ENCODE measurements around the gene TAAR6. TPM values are rescaled to one million over a fixed set of nuclear protein-coding genes. Genes with fewer than 3 reads are reported as not detected.
"Not testable (repeated sequence)": the region's sequence is repeated elsewhere in the genome, so short reads cannot be mapped to it uniquely, and the experiment has no call there.

TAAR6 gene
- polyA plus RNA-seq, 3 donors = 0.15 TPM; not detected in 2

DNA sequence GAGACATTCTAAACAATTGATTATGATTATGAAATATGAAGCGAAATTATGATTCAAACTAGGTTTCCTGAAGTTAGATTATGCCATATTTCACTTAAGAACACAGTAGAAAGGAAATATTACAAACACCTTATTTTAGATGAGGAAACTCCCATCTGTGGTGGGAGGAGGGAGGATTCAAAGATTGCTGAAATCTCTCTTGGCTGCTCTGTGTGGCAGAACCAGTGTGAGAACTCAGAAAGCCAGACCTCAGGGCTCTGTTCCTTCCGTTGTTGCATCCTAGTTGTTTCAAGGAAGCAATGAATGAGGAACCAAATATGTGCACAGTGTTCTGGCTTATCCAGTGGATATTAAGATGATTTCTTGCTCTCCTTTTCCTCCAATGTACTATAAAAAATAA lies 17.3 kb downstream of the TAAR6 start:
- DNase-seq (ENCODE audit: low read depth in 3 of 3, low spot score in 2 of 3) = no peak

DNA sequence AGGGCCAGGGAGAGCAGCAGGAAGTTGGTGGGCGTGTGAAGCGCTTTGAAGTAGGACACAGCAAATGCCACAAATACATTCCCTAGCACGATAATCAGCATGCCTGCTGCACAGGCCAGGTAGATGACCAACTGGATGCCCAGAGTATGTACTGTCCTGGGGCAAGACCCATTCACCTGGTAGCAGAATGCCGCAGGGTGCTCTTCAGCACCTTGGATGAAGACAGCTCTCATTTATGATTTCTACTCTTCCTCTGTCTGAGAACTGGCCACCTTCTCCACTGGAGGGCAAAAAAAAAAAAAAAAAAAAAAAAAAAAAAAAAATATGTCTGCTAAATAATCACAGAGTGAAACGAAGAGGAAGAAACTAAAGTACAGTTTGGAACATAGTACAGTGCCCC lies 19.3 kb downstream of the TAAR6 start, which contains the start of gene TAAR5:
TSS of gene TAAR5 (minus strand) at position 288 of the 400 bp plus-strand sequence. CDS start at position 233, 55 bp downstream.
- no peak for DNase-seq (ENCODE audit: low read depth in 3 of 3, low spot score in 2 of 3)

DNA sequence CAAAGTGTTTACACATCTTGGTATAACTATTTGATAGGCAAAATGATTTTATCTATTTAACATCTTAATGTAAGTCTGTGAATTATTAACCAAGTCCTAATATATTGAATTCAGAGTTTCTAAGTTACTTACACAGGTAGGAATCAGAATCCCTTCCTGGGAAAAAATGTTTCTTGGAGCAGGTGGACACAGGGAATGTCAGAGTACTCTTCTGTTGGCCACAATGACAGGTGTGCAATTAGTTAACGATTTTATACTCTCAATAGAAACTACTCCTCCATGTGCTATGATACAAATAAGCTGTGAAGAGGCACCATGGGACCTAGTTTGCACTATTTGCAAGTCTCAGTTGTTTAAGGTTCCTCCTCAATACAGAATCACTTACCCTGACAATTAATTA lies 20.2 kb downstream of the TAAR6 start:
- no peak for DNase-seq (ENCODE audit: low read depth in 3 of 3, low spot score in 2 of 3)

DNA sequence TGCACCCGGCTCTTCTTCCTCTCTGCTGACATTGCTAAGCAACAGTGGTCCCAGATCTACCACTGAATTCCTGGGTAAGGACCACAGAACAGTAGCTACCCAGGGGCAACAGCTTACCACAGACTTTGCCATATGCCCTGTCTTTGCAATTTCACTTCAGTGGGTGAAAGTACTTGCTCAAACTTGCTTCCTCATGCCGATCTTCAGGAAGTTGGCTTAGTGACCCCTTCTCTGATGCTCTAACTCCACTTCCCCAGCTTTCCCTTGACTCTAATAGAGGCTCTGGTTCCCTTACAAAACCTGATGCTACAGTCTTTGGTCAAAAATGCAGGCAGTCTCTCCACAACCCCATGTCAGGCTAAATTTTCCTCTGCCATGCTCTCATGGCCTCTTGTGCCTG lies 22.7 kb downstream of the TAAR6 start:
- no peak for DNase-seq (ENCODE audit: low read depth in 3 of 3, low spot score in 2 of 3)

DNA sequence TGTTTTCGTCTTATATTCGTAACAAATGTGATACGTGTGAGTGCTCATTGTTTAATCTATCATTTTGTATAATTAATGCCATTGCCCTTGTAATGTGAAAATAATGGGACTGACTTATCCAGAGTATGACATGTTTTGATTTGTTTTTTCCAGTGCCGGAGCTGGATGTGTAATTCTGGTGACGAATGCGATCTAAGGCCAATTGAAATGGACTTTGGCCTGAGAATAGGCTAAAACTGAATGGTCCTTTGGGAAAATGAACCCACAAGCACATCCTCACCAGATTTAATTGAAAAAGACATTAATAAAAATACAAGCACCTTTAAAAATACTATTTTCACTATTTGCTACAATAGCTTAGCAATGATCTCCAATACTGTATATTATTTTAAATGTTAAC lies 26.1 kb downstream of the TAAR6 start:
- DNase-seq (ENCODE audit: low read depth in 3 of 3, low spot score in 2 of 3) = no peak

DNA sequence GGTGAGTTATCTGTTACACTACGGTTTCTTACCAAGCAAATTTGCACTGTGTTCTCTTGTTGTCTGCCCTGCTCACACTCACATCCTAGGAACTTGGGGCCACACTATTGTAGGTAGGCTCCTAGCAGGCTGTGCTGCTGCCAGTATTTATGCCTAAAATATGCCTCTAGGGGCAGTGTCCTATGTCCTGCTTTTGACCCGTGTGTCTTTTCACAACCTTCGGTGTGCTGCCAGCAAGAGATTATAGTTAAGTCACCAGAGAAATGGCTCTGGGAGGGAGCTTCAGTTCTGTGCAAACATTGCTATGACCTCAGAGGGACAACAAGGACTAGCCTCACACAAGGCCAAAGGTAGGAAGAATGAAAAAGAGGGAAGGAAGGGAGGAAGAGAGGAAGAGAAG lies 28.4 kb downstream of the TAAR6 start:
- DNase-seq (ENCODE audit: low read depth in 3 of 3, low spot score in 2 of 3) = no peak

DNA sequence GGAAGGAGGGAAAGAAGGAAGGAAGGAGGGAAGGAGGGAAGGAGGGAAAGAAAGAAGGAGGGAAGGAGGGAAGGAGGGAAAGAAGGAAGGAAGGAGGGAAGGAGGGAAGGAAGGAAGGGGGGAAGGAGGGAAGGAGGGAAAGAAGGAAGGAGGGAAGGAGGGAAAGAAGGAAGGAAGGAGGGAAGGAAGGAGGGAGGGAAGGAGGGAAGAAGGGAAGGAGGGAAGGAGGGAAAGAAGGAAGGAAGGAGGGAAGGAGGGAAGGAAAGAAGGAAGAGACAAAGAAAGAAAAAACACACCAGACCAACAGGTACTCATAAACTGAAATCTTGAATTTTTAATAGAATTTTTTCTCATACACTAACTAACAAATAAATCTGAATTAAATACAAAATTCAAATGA lies 30.8 kb downstream of the TAAR6 start:
- DNase-seq (ENCODE audit: low read depth in 3 of 3, low spot score in 2 of 3) = not testable (repeated sequence)

DNA sequence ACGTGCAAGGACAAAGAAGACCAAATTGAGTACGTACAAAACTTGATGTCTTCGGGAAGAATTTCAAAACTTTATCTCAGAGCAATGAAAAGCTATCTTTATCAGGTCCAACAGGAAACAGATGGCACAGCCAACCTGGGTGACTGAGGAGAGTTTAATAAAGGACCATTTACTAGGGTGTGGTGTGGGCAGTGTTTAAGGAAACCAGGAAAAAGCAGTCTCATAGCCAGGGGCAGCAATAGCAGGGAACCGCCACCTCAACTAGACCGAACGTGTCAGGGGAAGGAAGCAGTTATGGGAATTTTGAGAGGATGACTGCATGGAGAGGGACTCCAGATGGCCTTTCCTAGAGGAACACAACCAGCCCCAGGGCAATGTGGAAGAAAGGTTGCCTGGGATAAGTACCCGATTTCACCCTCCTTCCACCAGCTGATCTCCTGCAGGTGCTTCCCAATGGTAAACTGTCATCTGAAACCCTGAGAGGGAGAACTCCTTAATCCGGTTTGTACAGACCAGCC lies 34.6 kb downstream of the TAAR6 start:
- no peak for DNase-seq (ENCODE audit: low read depth in 3 of 3, low spot score in 2 of 3)

DNA sequence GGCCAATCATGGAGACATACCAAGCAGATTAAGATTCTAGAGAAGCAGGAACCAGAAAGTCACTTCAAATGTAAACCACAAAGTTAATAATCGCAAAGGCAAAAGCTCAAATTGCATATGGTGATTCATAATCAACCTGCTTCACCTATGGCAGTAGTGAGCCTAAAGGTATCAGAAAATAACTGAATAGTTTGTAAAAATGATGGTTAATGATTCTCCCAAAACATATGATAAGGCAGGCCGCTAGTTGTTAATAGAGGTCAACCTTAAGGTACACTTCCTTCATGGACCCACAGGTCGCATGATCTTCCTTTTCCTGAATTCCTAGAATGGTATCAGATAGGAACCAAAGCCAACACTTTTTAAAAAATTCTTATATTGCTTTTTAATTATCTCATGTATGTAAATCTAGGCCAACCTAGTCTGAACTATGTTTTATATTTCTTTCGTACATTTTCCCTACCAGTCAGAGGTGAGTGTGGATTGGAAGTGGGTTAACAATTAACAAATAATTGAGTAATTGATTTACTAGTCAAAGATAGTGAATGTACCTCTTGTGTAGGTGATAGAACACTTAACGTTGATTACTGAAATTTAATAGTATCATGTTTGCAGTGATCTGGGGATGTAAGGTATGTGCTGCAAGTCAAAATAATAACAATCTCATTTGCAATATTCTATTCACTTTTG lies 37.6 kb downstream of the TAAR6 start:
- DNase-seq (ENCODE audit: low read depth in 3 of 3, low spot score in 2 of 3) = no peak

DNA sequence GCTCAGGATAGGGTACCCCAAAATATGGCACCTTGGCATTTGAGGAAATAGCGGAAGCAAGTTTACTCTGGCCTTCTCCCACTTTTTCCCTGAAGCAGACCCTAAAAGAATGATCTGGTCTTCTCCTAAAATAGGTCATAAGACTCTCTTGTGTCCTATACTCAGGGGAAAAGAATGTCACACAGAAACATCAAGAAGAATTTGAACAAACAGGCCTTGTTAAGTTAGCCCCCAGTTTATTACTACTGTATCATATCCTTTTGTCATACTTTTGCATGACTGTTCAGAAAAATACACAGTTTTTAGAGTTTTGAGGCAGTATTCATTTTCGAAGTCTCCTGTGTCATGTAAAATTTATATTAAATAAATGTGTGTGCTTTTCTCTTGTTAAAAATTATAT lies 41.5 kb downstream of the TAAR6 start:
- no peak for DNase-seq (ENCODE audit: low read depth in 3 of 3, low spot score in 2 of 3)

DNA sequence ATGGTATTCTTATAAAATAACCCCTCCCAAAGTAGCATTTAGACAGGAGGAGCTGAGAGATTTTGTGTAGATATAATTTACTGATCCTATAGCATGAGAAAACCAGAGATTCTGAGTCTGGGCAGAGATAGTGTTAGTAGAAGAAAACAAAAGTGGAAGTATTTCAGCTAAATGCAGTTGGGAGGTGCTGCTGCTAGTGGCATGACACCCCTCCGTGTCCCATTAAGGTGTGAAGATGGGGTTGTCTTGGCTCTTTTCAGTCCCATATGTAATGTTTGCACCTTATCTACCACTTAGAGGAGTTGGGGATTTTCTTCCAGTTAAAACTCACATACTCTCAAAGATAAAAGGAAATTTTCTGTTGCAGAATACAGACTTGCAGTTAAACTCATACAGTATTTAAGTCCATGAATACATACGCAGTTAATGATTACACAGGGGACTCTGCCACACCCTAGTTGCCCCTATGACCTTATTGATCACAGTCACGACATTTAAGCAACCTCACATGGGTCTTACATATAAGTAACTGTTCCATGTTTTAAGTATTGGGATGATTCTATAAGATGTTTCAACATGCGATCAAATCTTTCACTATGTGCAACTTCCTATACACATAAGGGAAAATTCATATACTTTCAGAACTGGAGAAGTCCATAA lies 42.5 kb downstream of the TAAR6 start:
- no peak for DNase-seq (ENCODE audit: low read depth in 3 of 3, low spot score in 2 of 3)

DNA sequence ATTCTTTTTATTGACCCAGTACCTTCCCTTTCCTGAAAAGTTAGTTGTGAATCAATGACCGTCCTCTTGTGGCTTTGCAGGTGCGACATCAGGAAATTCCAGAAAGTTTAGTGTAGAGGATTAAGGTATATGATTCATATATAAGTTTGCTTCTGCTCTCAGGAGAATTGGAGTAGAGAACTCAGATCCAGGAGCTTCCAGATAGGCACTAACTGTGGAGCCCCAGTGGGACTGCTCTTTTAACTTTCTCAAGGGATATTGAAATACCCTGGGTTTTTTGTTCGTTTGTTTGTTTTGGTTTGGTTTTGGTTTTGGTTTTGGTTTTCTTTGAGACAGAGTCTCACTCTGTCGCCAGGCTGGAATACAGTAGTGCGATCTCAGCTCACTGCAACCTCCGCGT lies 44.4 kb downstream of the TAAR6 start:
- no peak for DNase-seq (ENCODE audit: low read depth in 3 of 3, low spot score in 2 of 3)

DNA sequence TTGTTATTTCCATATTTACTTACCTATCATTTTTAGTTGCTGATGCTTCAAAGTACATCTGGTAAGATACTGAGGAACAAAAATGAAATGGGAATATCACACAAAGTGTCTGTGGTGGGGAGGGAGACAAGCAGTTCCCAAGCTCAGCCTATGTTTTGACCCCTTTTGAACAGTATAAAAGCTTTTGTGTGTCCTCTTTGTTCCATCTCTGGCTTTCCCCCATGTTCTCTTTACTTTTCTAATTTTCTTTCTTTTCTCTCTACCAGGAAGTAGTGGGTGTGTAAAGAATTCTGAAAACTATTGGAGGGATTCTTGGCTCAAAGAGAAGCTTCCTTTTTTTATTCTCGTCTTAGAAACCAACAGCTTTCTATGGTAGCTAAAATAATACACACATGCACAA lies 46.6 kb downstream of the TAAR6 start:
- no peak for DNase-seq (ENCODE audit: low read depth in 3 of 3, low spot score in 2 of 3)

Other genes with a start within 250 kb of the TAAR6 start
- gene MOXD1, start 168.8 kb upstream of the TAAR6 start, polyA plus RNA-seq (ENCODE audit: insufficient read length in 3 of 3) = 100 to 1,000 TPM; 241 to 263 (median 261) TPM
- gene STX7, start 57.2 kb upstream of the TAAR6 start, polyA plus RNA-seq (ENCODE audit: insufficient read length in 3 of 3) = 100 to 1,000 TPM in 1 of 3 donors, 10 to 100 TPM in 2; 98.2 to 101 (median 99.2) TPM
- not detected for gene TAAR9, start 32.0 kb upstream of the TAAR6 start, polyA plus RNA-seq (ENCODE audit: insufficient read length in 3 of 3)
- gene TAAR8, start 17.6 kb upstream of the TAAR6 start, polyA plus RNA-seq (ENCODE audit: insufficient read length in 3 of 3) = not detected
- gene TAAR5, start 19.4 kb downstream of the TAAR6 start, polyA plus RNA-seq (ENCODE audit: insufficient read length in 3 of 3) = not detected
- not detected for gene TAAR2, start 54.0 kb downstream of the TAAR6 start, polyA plus RNA-seq (ENCODE audit: insufficient read length in 3 of 3)
- gene TAAR1, start 88.9 kb downstream of the TAAR6 start, polyA plus RNA-seq (ENCODE audit: insufficient read length in 3 of 3) = under 1 TPM in 2 of 3 donors, not detected in 1; 0.19 to 0.31 TPM
- gene VNN1, start 143.7 kb downstream of the TAAR6 start, polyA plus RNA-seq (ENCODE audit: insufficient read length in 3 of 3) = under 1 TPM; 0.10 to 0.21 (median 0.18) TPM
- 1 to 10 TPM; 2.8 to 3.4 (median 2.9) TPM for gene VNN2, start 187.6 kb downstream of the TAAR6 start, polyA plus RNA-seq (ENCODE audit: insufficient read length in 3 of 3)
- gene SLC18B1, start 228.3 kb downstream of the TAAR6 start, polyA plus RNA-seq (ENCODE audit: insufficient read length in 3 of 3) = 10 to 100 TPM; 33.7 to 38.6 (median 35.9) TPM
- gene RPS12, start 244.2 kb downstream of the TAAR6 start, polyA plus RNA-seq (ENCODE audit: insufficient read length in 3 of 3) = 1,000 to 10,000 TPM; 1,991 to 2,071 (median 1,993) TPM

Data from right renal cortex interstitium (tissue), 3 donors.